Stimulated activated CD4-positive, alpha-beta T cell treated with anti-CD3 and anti-CD28 coated beads, Interleukin-2, amount 100 ng/mL, for 48 hours (primary cell): ENCODE data around the gene GNG13.
"Not testable (repeated sequence)": the region's sequence is repeated elsewhere in the genome, so short reads cannot be mapped to it uniquely, and the experiment has no call there.

ENCODE experiments used
- DNase-seq, 2 donors: peaks; one replicate each; pipeline ENCODE4 v3.0.0-alpha.2; 2020

Gene GNG13

DNA sequence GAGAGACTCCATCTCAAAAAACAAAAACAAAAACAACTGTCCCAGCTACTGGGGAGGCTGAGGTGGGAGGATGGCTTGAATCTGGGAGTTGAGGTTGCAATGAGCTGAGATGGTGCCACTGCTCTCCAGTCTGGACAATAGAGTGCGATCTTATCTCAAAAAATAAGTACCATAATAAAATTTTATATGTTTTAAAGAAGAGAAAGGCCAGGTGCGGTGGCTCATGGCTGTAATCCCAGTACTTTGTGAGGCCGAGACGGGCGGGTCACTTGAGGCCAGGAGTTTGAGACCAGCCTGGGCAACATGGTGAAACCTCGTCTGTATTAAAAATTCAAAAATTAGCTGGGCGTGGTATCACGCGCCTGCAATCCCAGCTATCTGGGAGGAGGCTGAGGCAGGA is 23.7 kb downstream of the GNG13 start:
- no peak for DNase-seq

DNA sequence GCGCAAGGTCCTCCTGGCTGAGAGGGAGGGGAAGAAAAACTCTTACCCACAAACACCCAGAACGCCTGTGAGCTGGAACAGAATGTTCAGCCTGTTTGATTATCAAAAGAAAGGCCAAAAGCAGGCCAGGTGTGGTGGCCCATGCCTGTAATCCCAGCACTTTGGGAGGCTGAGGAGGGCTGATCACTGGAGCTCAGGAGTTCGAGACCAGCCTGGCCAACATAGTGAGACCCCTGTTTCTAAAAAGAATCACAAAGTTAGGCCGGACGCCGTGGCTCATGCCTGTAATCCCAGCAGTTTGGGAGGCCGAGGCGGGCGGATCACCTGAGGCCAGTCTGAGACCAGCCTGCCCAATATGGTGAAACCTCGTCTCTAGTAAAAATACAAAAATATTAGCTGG is 24.2 kb downstream of the GNG13 start:
- DNase-seq, result not testable (repeated sequence)

DNA sequence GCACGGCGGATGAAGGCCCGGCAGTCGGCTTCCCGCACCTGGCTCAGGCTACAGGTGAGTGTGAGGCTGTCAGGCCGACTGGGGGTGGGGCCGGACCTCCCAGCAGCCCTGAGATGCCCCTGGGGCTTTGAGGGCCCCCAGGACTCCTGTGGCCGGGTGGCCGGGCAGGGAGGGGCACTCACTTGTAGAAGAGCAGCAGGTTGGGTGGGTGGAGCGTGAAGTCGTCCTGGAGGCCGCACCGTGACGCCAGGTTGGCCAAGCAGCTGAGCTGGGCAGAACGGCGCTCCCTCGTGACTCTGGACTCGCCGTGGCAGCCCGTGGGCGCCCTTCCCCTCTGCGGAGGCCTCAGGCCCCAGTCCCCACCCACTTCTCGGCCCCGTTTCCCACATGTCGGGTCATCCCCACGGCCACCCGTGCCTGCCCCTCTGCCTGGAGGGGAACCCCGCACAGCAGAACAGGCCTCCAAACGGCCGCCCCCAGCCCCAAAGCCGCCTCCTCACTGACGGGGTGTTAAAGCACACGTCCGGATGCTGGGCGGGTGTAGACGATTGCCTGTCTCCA is 25.2 kb downstream of the GNG13 start:
- no peak for DNase-seq

DNA sequence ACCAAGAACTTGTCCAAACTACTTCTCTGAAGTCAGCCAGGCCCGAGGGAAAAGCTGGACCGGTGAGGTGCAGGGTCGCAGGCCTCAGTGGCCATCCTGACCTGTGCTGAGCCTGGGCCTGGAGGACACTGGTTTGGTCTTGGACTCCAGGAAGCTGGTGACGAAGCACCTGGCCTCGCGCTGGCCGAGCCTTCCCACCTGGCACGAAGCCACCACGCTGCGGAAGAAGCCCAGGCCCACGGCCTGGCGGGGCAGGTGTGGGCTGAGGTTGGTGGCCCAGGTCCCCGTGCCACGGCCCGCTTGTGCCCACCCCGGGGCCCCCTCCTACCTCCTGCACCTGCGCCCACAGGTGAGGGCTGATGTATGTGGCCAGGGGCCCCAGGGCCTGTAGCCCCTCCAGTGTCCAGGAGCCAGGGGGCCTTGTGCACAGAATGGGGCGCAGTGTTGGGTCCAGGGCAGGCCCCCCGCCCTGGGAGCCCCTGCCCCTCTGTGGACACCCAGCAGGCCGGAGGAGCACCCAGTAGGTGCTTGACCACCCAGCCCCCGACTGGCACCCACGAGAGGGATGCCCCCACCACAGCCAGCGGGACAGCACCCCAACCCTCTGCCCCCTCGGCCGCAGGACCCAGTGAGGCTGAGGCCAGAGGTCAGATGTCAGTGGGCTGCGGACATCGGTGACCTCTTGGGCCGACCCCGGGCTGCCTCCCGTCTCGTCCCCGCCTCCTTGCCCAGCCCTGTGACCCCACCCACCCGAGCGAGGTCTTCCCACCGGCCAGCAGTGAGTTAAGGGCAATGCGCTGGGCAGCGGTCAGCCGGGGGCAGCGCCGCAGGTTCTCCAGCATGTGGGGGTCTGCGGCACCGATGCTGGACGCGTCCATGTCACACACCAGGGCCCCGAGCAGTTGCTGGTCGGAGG is 26.2 kb downstream of the GNG13 start:
- DNase-seq, result no peak

DNA sequence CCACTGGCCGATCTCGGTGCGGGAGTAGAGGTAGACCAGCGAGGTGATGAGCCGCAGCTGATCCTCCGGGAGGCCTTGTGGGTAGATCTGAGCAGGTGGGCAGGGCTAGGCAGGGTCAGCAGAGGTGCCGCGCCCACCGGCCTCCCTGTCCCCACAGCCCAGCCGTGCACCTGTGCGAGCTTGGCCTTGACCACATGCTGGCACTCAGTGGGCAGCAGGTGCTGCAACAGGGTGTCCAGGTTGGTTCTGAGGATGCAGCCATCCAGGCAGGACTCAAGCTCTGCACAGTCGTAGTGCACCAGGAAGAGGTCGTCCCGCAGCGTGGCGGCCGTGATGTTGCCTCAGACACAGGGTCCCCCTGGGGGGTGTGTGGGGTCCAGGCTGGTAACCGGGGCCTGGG is 27.6 kb downstream of the GNG13 start:
- DNase-seq, result no peak

DNA sequence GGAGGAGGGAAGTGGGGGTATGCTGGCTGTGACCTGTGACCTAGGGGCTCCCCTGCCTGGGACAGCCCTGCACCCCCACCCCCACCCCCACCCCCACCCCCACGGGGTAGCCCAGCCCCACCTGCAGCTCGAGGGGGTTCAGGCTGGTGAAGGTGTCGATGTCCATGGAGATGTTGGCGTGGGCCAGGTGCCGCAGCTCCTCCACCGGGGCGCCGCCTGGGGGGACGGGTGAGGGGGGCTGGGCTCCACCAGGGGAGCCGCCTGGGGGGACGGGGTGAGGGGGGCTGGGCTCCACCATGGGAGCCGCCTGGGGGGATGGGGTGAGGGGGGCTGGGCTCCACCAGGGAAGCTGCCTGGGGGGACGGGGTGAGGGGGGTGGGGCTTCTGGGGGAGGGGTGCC is 30.1 kb downstream of the GNG13 start:
- no peak for DNase-seq

DNA sequence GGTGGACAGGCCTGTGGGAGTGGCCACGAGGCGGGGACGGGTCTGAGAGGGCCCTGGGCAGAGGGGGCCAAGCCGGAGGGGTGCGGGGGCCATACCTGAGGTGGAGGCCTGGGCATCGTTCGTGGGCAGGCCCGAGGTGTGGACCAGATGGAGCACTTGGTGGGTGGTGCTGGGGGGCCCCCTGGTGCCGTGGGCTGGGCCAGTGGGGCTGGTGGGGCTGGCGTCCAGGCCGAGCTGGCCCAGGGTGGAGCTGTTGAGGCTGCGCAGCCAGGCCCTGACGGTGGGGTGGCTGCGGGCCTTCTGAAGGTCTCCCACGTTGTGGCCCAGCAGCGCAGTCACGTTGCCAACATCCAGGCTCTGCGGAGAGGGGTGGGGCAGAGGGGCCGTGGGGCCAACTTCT is 30.6 kb downstream of the GNG13 start:
- no peak for DNase-seq

DNA sequence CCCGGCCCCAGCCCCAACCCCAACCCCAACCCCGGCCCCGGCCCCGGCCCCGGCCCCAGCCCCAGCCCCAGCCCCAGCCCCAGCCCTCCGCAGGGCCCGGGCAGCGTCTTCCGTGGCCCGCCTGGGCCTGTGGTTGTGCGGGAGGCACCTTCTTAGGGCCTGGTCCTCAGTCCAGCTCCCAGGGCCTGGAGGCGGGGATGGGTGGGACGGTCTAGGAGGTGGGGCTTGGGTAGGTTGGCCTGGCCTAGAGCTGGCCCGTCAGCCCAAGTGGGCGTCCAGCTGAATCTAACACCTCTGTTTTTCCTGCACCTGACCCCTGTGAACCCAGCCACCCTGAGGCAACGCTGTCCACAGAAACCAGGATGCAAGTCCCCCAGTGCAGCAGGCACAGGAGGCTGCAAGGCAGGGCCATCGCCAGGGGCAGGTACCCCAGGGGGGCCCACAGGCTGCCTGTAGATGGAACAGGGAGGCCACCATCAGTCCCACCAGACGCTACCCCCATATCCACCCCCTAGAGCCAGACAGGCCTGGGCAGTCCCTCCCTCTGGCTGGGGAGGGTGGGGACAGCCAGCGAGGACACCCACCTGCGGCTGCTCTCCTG is 31.2 kb downstream of the GNG13 start:
- DNase-seq, result no peak

DNA sequence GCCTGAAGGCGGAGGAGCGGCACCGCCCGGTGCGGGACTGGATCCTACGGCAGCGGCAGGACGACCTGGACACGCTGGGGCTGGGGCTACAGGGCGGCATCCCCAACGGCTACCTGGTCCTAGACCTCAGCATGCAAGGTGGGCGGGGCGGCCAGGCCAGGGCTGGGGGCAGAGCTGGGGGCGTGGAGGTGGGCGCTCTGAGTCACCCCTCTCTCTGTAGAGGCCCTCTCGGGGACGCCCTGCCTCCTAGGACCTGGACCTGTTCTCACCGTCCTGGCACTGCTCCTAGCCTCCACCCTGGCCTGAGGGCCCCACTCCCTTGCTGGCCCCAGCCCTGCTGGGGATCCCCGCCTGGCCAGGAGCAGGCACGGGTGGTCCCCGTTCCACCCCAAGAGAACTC is 32.1 kb downstream of the GNG13 start:
- DNase-seq, result no peak

DNA sequence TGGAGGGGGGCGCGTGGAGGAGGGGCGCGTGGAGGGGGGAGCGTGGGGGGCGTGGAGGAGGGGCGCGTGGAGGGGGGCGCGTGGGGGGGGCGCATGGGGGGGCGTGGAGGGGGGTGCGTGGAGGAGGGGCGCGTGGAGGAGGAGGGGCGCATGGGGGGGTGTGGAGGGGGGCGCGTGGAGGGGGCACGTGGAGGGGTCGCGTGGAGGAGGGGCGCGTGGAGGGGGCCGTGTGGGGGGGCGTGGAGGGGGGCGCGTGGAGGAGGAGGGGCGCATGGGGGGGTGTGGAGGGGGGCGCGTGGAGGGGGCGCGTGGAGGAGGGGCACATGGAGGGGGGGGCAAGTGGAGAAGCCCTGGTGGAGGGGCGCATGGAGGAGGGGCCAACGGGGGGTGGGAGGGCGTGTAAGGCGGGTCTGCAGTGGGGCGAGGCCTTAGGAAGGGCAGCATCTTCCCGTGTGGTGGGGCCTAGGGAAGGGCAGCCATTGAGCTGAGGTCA is 32.7 kb downstream of the GNG13 start:
- no peak for DNase-seq

DNA sequence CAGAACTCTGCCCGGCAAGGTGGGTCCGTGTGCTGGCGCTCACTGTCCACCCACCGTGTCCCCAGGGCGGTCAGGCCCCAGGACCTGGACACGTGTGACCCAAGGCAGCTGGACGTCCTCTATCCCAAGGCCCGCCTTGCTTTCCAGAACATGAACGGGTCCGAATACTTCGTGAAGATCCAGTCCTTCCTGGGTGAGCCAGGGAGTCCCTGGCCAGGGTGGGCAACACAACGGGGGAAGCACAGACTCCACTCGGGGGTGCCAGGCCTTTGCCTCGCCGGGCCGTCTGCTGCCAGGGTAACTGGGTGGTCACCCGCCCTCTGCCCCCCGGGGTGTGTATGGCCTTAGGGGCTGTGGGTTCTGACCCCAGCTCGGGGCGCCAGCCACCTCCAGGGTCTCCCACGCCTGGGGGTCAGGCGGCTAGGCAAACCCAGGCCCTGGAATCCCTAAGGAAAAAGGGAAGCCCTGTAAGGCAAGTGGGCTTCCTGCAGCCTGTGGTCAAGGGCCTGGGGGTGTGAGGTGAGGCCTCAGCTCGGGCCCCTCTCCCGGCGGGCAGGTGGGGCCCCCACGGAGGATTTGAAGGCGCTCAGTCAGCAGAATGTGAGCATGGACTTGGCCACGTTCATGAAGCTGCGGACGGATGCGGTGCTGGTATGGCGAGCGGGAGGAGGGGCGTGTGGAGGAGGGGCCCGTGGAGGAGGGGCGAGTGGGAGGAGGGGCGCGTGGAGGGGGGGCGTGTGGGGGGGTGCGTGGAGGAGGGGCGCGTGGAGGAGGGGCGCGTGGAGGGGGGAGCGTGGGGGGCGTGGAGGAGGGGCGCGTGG is 33.5 kb downstream of the GNG13 start:
- no peak for DNase-seq

DNA sequence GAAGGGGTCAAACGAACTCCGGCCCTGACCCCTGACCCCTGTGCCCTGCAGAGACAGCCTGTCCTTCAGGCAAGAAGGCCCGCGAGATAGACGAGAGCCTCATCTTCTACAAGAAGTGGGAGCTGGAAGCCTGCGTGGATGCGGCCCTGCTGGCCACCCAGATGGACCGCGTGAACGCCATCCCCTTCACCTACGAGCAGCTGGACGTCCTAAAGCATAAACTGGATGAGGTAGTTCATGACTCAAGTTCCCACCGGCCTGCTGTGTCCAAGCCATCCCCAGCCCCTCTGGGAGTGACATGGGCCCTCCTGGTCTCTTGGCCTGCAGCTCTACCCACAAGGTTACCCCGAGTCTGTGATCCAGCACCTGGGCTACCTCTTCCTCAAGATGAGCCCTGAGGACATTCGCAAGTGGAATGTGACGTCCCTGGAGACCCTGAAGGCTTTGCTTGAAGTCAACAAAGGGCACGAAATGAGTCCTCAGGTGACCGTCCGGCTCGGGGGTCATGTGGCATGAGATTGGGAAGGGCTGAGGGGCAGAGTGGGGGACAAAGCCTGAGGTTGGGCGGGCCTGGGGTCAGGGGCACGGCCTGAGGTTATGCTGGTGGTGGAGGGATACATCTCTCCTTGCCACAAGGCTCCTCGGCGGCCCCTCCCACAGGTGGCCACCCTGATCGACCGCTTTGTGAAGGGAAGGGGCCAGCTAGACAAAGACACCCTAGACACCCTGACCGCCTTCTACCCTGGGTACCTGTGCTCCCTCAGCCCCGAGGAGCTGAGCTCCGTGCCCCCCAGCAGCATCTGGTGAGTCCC is 34.3 kb downstream of the GNG13 start:
- DNase-seq, result no peak

DNA sequence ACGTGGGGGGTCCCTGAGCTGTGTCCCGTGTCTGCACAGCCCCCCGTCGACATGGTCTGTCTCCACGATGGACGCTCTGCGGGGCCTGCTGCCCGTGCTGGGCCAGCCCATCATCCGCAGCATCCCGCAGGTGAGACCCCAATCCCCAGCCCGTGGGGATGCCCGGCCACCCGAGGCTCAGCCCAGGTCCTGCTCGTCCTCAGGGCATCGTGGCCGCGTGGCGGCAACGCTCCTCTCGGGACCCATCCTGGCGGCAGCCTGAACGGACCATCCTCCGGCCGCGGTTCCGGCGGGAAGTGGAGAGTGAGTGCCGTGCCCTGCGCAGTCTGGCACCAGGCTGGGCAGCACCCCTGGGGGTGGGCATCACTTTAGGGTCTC is 35.1 kb downstream of the GNG13 start:
- DNase-seq, result no peak

DNA sequence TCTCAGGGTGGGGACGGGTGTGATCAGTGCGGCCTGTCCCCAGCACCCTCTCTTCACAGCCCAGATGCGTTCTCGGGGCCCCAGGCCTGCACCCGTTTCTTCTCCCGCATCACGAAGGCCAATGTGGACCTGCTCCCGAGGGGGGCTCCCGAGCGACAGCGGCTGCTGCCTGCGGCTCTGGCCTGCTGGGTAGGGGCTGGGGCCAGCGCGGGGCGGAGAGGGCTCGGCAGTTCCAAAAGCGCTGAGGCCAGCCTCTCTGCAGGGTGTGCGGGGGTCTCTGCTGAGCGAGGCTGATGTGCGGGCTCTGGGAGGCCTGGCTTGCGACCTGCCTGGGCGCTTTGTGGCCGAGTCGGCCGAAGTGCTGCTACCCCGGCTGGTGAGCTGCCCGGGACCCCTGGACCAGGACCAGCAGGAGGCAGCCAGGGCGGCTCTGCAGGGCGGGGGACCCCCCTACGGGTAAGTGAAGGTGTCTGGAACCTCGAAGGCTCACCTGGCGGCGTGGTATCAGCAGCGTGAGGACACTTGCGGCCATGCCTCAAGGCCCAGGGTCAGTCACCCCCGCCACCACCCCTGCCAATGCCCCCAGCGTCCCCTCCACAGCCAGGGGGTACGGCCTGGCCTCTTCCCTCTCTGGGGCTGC is 35.6 kb downstream of the GNG13 start:
- DNase-seq, result no peak

DNA sequence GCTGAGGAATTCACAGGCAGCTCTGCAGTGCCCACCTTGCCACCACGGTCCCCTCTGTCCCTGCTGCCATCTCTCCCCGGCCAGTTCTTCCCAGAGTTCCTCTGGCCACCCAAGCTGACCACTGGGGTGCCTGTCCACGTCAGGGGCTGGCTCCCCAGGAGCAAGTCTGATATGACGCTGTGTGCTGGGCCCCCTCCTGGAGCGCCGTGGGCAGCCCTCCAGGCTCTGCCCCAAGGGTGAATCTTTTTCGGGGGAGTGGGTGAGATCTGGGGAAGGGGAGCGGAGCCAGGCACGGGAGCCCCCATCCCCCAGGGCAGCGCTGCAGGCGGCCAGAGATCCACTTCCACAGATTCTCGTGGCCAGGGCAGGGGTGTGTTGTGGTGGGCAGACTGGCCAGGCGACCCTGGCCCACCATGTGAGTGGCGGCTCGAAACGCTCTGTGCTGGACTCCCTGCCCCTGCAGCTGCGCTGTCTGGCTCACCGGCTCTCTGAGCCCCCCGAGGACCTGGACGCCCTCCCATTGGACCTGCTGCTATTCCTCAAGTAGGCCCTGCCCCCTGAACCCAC is 36.3 kb downstream of the GNG13 start:
- no peak for DNase-seq

DNA sequence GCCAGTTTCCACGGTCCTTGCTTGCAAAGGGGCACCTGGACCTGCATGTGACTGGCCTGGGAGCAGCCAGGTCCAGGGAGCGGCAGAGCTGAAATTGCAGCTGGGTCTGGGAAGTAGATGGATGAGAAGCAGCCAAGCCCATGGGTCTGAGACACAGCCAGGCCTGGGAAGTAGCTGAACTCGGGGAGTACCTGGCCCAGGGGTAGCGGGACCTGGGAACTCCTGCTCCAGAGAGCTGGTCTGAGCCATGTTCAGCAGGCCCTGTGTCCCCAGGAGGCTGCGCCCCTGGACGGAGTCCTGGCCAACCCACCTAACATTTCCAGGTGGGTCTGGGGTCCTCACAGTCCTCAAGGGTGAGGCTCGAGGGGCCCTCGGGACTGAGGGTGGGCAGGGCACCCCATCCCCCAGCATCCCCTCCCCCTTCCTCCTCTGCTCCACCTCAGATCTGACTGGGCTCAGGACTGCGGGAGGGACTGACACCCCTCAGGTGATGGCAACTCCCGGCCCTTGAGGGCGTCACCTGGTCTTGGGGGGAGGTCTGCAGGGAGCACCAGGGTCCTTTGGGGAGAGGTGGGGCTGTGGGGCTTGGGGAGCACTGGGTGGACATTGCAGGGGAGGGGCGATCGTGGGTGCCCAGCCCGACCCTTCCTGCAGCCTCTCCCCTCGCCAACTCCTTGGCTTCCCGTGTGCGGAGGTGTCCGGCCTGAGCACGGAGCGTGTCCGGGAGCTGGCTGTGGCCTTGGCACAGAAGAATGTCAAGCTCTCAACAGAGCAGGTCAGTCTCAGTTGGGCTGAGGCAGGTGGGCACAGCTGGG is 37.0 kb downstream of the GNG13 start:
- no peak for DNase-seq

DNA sequence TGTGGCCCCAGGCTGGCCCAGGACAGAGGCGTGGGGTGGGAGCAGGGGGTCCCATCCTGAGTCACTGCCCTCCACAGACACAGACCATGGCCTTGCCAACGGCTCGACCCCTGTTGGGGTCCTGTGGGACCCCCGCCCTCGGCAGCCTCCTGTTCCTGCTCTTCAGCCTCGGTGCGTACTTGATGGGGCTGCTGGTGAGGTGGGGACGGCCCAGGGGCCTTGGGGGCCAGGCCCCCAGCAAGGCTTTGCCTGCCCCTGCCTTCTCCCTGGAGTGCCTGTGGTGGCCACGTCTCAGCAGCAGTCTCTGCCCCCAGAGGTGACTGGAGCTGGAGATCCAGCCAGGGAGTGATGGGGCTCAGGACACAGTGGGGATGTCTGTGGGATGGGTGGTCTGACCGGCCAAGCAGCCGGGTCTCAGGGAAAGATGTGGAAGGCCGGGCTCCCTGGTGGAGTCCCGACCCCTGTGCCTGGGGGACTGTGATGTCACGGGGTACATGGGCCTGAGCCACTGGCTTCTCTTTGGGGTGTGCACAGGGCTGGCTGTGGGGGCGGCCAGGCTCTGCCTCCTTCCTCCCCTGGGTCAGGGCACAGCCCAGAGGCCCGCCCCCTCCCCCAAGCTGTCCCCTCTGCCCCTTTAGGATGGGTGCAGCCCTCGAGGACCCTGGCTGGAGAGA is 37.8 kb downstream of the GNG13 start:
- DNase-seq, result no peak

DNA sequence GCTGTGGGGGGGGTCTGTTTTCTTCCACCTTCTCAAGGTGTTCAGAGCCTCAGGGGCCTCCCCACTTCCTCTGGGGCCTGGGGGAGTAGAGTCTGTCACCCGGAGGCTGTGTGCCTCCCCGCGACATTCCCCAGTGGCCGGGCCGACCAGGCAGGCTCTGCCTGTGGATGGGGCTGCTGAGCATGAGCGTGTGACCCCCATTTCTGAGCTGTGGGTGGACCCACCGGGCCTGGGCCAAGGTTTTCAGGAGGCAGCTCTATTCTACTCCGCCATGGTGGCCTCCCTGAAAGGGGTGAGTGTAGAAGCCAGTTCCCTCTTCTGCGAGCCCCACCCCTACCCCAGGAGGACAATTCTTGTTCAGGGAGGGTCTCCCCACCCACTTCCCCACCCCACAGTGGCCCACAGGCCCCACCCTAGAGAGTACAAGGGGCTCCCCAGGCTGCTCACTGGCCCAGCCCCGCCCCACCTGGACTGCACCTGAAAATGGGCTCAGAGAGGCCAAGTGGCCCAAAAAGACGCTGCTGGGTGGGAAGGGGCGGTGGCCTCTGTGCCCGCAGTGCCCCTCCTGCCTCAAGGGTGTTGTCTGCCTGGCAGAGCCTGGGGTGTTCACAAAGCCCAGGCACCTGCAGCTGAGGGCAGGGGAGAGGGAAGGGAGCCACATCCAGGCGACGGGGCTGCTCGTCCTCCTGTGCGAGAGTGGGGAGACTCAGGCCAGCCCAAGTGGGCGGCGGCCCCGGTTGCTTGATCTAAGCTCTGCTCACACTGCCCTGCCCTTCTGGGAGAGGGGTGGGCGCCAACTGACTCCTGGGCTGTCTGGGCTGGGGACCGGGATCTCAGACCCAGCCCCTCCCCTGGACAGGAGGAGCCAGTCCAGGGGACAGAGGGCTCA is 38.7 kb downstream of the GNG13 start:
- DNase-seq, result no peak
